ENCODE results near the gene AICDA.
"Not testable (repeated sequence)": the region's sequence is repeated elsewhere in the genome, so short reads cannot be mapped to it uniquely, and the experiment has no call there.

The AICDA gene

GRCh38 chr12:8612629-8613028, at the start of gene AICDA:
TSS of gene AICDA (minus strand) at chr12:8612859. CDS start at chr12:8612767, 92 bp downstream.
- no peak for DNase-seq (ENCODE audit: low read depth)

- no peak for DNase-seq (ENCODE audit: low read depth)
These were observed 49.1 kb upstream of the AICDA start for GRCh38 chr12:8661751-8662150.

- DNase-seq (ENCODE audit: low read depth): no peak
These were observed 48.4 kb upstream of the AICDA start for GRCh38 chr12:8661016-8661415.

GRCh38 chr12:8658346-8658745, 45.7 kb upstream of the AICDA start:
- no peak for DNase-seq (ENCODE audit: low read depth)

GRCh38 chr12:8655421-8655820, 42.8 kb upstream of the AICDA start:
- DNase-seq (ENCODE audit: low read depth): no peak

GRCh38 chr12:8648576-8649205, 36.0 kb upstream of the AICDA start:
- DNase-seq (ENCODE audit: low read depth): peak; percentile 56

- no peak for DNase-seq (ENCODE audit: low read depth)
These were observed 35.3 kb upstream of the AICDA start for GRCh38 chr12:8647968-8648367.

- peak; percentile 52 for DNase-seq (ENCODE audit: low read depth)
These were observed 31.9 kb upstream of the AICDA start for GRCh38 chr12:8644345-8645248.

GRCh38 chr12:8642775-8643174, 30.1 kb upstream of the AICDA start:
- no peak for DNase-seq (ENCODE audit: low read depth)

- no peak for DNase-seq (ENCODE audit: low read depth)
These were observed 27.3 kb upstream of the AICDA start for GRCh38 chr12:8639936-8640335.

GRCh38 chr12:8638951-8639350, 26.3 kb upstream of the AICDA start:
- no peak for DNase-seq (ENCODE audit: low read depth)

GRCh38 chr12:8637666-8638065, 25.0 kb upstream of the AICDA start:
- DNase-seq (ENCODE audit: low read depth): no peak

- no peak for DNase-seq (ENCODE audit: low read depth)
These were observed 24.6 kb upstream of the AICDA start for GRCh38 chr12:8637244-8637643.

GRCh38 chr12:8636581-8636980, 23.9 kb upstream of the AICDA start:
- no peak for DNase-seq (ENCODE audit: low read depth)

GRCh38 chr12:8636007-8636346, 23.3 kb upstream of the AICDA start:
- DNase-seq (ENCODE audit: low read depth): not testable (repeated sequence)

GRCh38 chr12:8635342-8636006, 22.8 kb upstream of the AICDA start:
- not testable (repeated sequence) for DNase-seq (ENCODE audit: low read depth)

- DNase-seq (ENCODE audit: low read depth): no peak
These were observed 17.5 kb upstream of the AICDA start for GRCh38 chr12:8630131-8630530.

GRCh38 chr12:8629486-8630033, 16.9 kb upstream of the AICDA start:
- DNase-seq (ENCODE audit: low read depth): no peak

GRCh38 chr12:8628731-8629130, 16.1 kb upstream of the AICDA start:
- DNase-seq (ENCODE audit: low read depth): no peak

- DNase-seq (ENCODE audit: low read depth): not testable (repeated sequence)
These were observed 12.1 kb upstream of the AICDA start for GRCh38 chr12:8624750-8625149.

- no peak for DNase-seq (ENCODE audit: low read depth)
These were observed 10.0 kb upstream of the AICDA start for GRCh38 chr12:8622646-8623045.

- DNase-seq (ENCODE audit: low read depth): no peak
These were observed 2.5 kb upstream of the AICDA start for GRCh38 chr12:8615206-8615605.

- not testable (repeated sequence) for DNase-seq (ENCODE audit: low read depth)
These were observed 1.2 kb upstream of the AICDA start for GRCh38 chr12:8613881-8614280.
